B cell (primary cell): ENCODE data around the gene NBR1. TPM values are rescaled to one million over a fixed set of nuclear protein-coding genes. Genes with fewer than 3 reads are reported as not detected.
"Not testable (repeated sequence)": the region's sequence is repeated elsewhere in the genome, so short reads cannot be mapped to it uniquely, and the experiment has no call there.

ENCODE experiments used
- ATAC-seq: fragments of 200-7000 bp; cut with Tn5 transposase; one replicate; pipeline ENCODE4 v1.10.0; 2021; ENCODE audit warnings: low read depth, mild to moderate bottlenecking, moderate number of reproducible peaks, moderate library complexity
- CTCF ChIA-PET: fragments of 350-600 bp; sonication (Branson Sonifier 250); formaldehyde crosslinking; loops from one replicate; lab custom pipeline; 2021; ENCODE audit warnings: antibody characterized with exemption, inconsistent platforms; lab: Charles Lee
- POLR2A ChIA-PET: fragments of 350-600 bp; sonication (Branson Sonifier 250); formaldehyde crosslinking; loops from one replicate; lab custom pipeline; 2021; ENCODE audit warnings: antibody characterized with exemption; lab: Charles Lee
- DNase-seq: peaks from one replicate; pipeline ENCODE4 v3.0.0; 2013
- H2AFZ ChIP-seq: 2 replicates; pipeline ENCODE4 v1.6.1; 2012; ENCODE audit warnings: mild to moderate bottlenecking, low read depth, low read length; ENCODE audit not compliant: insufficient read depth, poor library complexity, severe bottlenecking
- H3K27ac ChIP-seq, 2 donors: 1 replicate in 1 of 2; 2 replicates in 1 of 2; pipeline ENCODE4 v1.5.1; 2012 to 2013; ENCODE audit warnings: low read length in 2 of 2, mild to moderate bottlenecking in 2 of 2, moderate library complexity in 1 of 2
- H3K27me3 ChIP-seq, 4 experiments: fragments of 200-600 bp in 1 of 4; sonication (generic) in 1 of 4; replicated peaks in 1 of 4; 1 replicate in 2 of 4; 2 replicates in 2 of 4; pipeline versions ENCODE4 v1.6.1 to v1.7.0; 2013 to 2016; ENCODE audit warnings: low read length in 3 of 4, mild to moderate bottlenecking in 2 of 4, mixed read lengths in 1 of 4, moderate library complexity in 1 of 4; ENCODE audit not compliant: insufficient read depth in 4 of 4, control insufficient read depth in 3 of 4; ENCODE audit errors: control extremely low read depth in 1 of 4
- H3K36me3 ChIP-seq, 2 experiments: replicated peaks in 1 of 2; 1 replicate in 1 of 2; 2 replicates in 1 of 2; pipeline versions ENCODE4 v1.6.1 to v1.7.1; 2013; ENCODE audit warnings: low read length in 1 of 2; ENCODE audit not compliant: insufficient read depth in 2 of 2, control insufficient read depth in 1 of 2; ENCODE audit errors: control extremely low read depth in 1 of 2, extremely low read depth in 1 of 2
- H3K4me1 ChIP-seq, 2 donors: fragments of 200-600 bp in 1 of 2; sonication (generic) in 1 of 2; 1 replicate in 1 of 2; 2 replicates in 1 of 2; pipeline versions ENCODE4 v1.5.1 to v1.6.1; 2013 to 2017; ENCODE audit warnings: low read length in 2 of 2; ENCODE audit not compliant: control insufficient read depth in 2 of 2, insufficient read depth in 2 of 2
- H3K4me2 ChIP-seq: replicated peaks from 2 replicates; pipeline ENCODE3; 2012; ENCODE audit warnings: mild to moderate bottlenecking, low read depth, low read length; ENCODE audit not compliant: poor library complexity, severe bottlenecking
- H3K4me3 ChIP-seq, 5 experiments: fragments of 200-600 bp in 1 of 5; sonication (generic) in 1 of 5; 1 replicate in 3 of 5; 2 replicates in 2 of 5; pipeline versions ENCODE4 v1.5.1 to v1.7.0; 2011 to 2016; ENCODE audit warnings: low read length in 4 of 5, mild to moderate bottlenecking in 4 of 5, low read depth in 2 of 5, control low read depth in 1 of 5, moderate library complexity in 1 of 5; ENCODE audit not compliant: insufficient read depth in 1 of 5; ENCODE audit errors: control extremely low read depth in 1 of 5, extremely low read depth in 1 of 5
- H3K79me2 ChIP-seq: fragments of 200-600 bp; sonication (generic); one replicate; pipeline ENCODE4 v1.6.0; 2016; ENCODE audit warnings: low read length; ENCODE audit not compliant: control insufficient read depth, insufficient read depth
- H3K9ac ChIP-seq: fragments of 200-600 bp; sonication (generic); 2 replicates; pipeline ENCODE4 v1.6.1; 2017; ENCODE audit warnings: mild to moderate bottlenecking, low read length, moderate library complexity
- H3K9me3 ChIP-seq, 3 donors: one replicate each; pipeline versions ENCODE4 v1.6.1 to v1.7.1; 2013; ENCODE audit warnings: low read length in 2 of 3; ENCODE audit not compliant: control insufficient read depth in 2 of 3, insufficient read depth in 1 of 3; ENCODE audit errors: control extremely low read depth in 1 of 3
- H4K20me1 ChIP-seq: 2 replicates; pipeline ENCODE4 v1.6.0; 2012; ENCODE audit warnings: mild to moderate bottlenecking, low read length; ENCODE audit not compliant: insufficient read depth, control insufficient read depth, poor library complexity, severe bottlenecking
- H3K27ac Mint-ChIP-seq: one replicate; pipeline ENCODE4 v1.8.0; 2021; ENCODE audit warnings: mixed read lengths
- H3K27me3 Mint-ChIP-seq: one replicate; pipeline ENCODE4 v1.8.0; 2021; ENCODE audit warnings: mixed read lengths
- H3K4me1 Mint-ChIP-seq: one replicate; pipeline ENCODE4 v1.8.0; 2021; ENCODE audit warnings: mixed read lengths
- H3K4me3 Mint-ChIP-seq: one replicate; pipeline ENCODE4 v1.8.0; 2021; ENCODE audit warnings: mixed read lengths
- H3K9me3 Mint-ChIP-seq: one replicate; pipeline ENCODE4 v1.8.0; 2022; ENCODE audit warnings: mixed read lengths; ENCODE audit not compliant: insufficient read depth
- EZH2 ChIP-seq: IDR thresholded peaks from 2 replicates; pipeline ENCODE4 v1.6.1; 2012; ENCODE audit warnings: borderline replicate concordance, low read depth, mild to moderate bottlenecking, moderate library complexity, low read length; ENCODE audit not compliant: insufficient read depth, poor library complexity, severe bottlenecking
- WGBS: methylation state at CpG from one replicate; pipeline ENCODE4 v1.1.5; 2013; ENCODE audit warnings: missing lambda C conversion rate; ENCODE audit not compliant: insufficient coverage; 5-methylcytosine and 5-hydroxymethylcytosine counted together
- intact Hi-C: fragments of 100-400 bp; cut with micrococcal nuclease; formaldehyde crosslinking; loops from one replicate; pipeline ENCODE4 v1.10.0; 2022
- polyA plus RNA-seq: library from polyadenylated mRNA; depleted of rRNA; stranded (reverse); fragments of >200 nt; gene quantifications from 2 replicates; pipeline ENCODE4 v1.2.3, GENCODE V29; 2012
- total RNA-seq, 2 donors: library from RNA; stranded (reverse); fragments of 120-200 nt in 1 of 2; gene quantifications; 1 replicate in 1 of 2; 2 replicates in 1 of 2; pipeline versions ENCODE4 v1.2.3 to v1.2.4, GENCODE V29; 2013 to 2022
- TF ChIP-seq, protein P1 (sequence below): fragments of 200-600 bp; IDR thresholded peaks from one replicate; pipeline ENCODE4 v1.8.0; 2022; ENCODE audit warnings: antibody characterized with exemption, mild to moderate bottlenecking

The NBR1 gene
- total and polyA plus RNA-seq, 2 donors (not counting 1 experiment from before 2014, with no cell fraction given) = 18.8 to 43.9 TPM

DNA sequence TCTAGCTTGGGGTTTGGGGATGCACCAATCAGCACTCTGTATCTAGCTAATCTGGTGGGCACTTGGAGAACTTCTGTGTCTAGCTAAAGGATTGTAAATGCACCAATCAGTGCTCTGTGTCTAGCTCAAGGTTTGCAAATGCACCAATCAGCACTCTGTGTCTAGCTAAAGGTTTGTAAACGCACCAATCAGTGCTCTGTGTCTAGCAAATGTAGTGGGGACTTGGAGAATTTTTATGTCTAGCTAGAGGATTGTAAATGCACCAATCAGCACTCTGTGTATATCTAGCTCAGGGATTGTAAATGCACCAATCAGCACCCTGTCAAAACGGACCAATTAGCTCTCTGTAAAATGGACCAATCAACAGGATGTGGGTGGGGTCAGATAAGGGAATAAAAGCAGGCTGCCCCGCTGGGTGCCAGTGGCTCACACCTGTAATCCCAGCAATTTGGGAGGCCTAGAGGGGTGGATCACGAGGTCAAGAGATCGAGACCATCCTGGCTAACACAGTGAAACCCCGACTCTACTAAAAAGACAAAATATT is 43.6 kb upstream of the NBR1 start:
- H3K36me3 ChIP-seq, H3K9ac ChIP-seq, CTCF ChIA-PET, H3K27ac ChIP-seq, H3K27me3 ChIP-seq, H3K27me3 Mint-ChIP-seq, H3K9me3 ChIP-seq, ATAC-seq, H2AFZ ChIP-seq, H3K4me3 ChIP-seq, H3K4me2 ChIP-seq, H3K9me3 Mint-ChIP-seq, DNase-seq, H4K20me1 ChIP-seq, intact Hi-C loops: not testable (repeated sequence)
- Mint-ChIP-seq H3K4me1 (peaks cover 35% of the 10 kb centered on the region), H3K4me3 (peak overlapping the region; percentile 73), H3K27ac (peak overlapping the region; percentile 77)
- H3K4me1 ChIP-seq = peaks cover 12 to 24% of the 10 kb centered on the region in 2 donors
- peaks cover 28% of the 10 kb centered on the region for H3K79me2 ChIP-seq
- POLR2A ChIA-PET = interaction anchor here (0.6 to 1.3 kb wide), 2 partner anchors 44 to 1072 kb away, joined by 5 read pairs; partner anchors contain the start of gene NBR1
- 100% methylated on average over 2 of the region's 6 CpGs for WGBS

- ATAC-seq (no peak), DNase-seq (no peak)
- no peak overlapping the region for H3K27ac ChIP-seq
- H3K27me3 Mint-ChIP-seq = no peaks in the 10 kb centered on the region
- H3K4me1 ChIP-seq = peaks cover 7 to 20% of the 10 kb centered on the region in 2 donors
- H3K4me3 Mint-ChIP-seq = no peak overlapping the region
- H3K4me1 Mint-ChIP-seq = peaks cover 32% of the 10 kb centered on the region
- H3K9me3 ChIP-seq = no peaks in the 10 kb centered on the region
- intact Hi-C loops = no loop called here
- CTCF ChIA-PET = no interaction called here
- H3K4me2 ChIP-seq = no peak overlapping the region
- no peaks in the 10 kb centered on the region for H3K9me3 Mint-ChIP-seq
- WGBS = 98% methylated on average over 7 of the region's 11 CpGs
- peaks cover 0 to 15% of the 10 kb centered on the region in 2 experiments for H3K36me3 ChIP-seq
- H2AFZ ChIP-seq = no peak overlapping the region
- no peak overlapping the region for H3K27ac Mint-ChIP-seq
- no peaks in the 10 kb centered on the region for H4K20me1 ChIP-seq
- no peak overlapping the region for H3K4me3 ChIP-seq
- H3K27me3 ChIP-seq = no peaks in the 10 kb centered on the region
- H3K79me2 ChIP-seq = peaks cover 18% of the 10 kb centered on the region
- H3K9ac ChIP-seq = no peak overlapping the region
- TF ChIP-seq, protein P1, sequence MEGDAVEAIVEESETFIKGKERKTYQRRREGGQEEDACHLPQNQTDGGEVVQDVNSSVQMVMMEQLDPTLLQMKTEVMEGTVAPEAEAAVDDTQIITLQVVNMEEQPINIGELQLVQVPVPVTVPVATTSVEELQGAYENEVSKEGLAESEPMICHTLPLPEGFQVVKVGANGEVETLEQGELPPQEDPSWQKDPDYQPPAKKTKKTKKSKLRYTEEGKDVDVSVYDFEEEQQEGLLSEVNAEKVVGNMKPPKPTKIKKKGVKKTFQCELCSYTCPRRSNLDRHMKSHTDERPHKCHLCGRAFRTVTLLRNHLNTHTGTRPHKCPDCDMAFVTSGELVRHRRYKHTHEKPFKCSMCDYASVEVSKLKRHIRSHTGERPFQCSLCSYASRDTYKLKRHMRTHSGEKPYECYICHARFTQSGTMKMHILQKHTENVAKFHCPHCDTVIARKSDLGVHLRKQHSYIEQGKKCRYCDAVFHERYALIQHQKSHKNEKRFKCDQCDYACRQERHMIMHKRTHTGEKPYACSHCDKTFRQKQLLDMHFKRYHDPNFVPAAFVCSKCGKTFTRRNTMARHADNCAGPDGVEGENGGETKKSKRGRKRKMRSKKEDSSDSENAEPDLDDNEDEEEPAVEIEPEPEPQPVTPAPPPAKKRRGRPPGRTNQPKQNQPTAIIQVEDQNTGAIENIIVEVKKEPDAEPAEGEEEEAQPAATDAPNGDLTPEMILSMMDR = no peak
- no peak for TF ChIP-seq EZH2
- POLR2A ChIA-PET = no interaction called here
These were observed 41.4 kb upstream of the NBR1 start for GRCh38 chr17:43129671-43130010.
